Measurements from ENCODE around the gene PEX7.
"Not testable (repeated sequence)": the region's sequence is repeated elsewhere in the genome, so short reads cannot be mapped to it uniquely, and the experiment has no call there.

PEX7 gene

GRCh38 chr6:136880748-136881460 lies 58.5 kb downstream of the PEX7 start:
- H3K27ac ChIP-seq (ENCODE audit: low read depth, low read length), result no peak overlapping the region
- H3K27me3 ChIP-seq (ENCODE audit: insufficient read depth, low read length), result no peaks in the 10 kb centered on the region
- no peak overlapping the region for H3K9ac ChIP-seq (ENCODE audit: low read depth, low read length)
- H3K4me1 ChIP-seq (ENCODE audit: insufficient read depth, low read length), result peaks cover 6% of the 10 kb centered on the region; the same call in 1 of the 2 replicates
- no peaks in the 10 kb centered on the region for H3K9me3 ChIP-seq (ENCODE audit: insufficient read depth, low read depth, low read length)
- H3K36me3 ChIP-seq (ENCODE audit: insufficient read depth, low read length), result no peaks in the 10 kb centered on the region
- 70% methylated on average over 4 of the region's 4 CpGs for WGBS
- H3K4me3 ChIP-seq (ENCODE audit: low read length), result no peak overlapping the region

GRCh38 chr6:136886091-136886490 lies 63.7 kb downstream of the PEX7 start:
- Histone ChIP-seq H3K9me3 (ENCODE audit: insufficient read depth, low read depth, low read length) (no peaks in the 10 kb centered on the region), H3K9ac (ENCODE audit: low read depth, low read length) (no peak overlapping the region), H3K27ac (ENCODE audit: low read depth, low read length) (no peak overlapping the region), H3K27me3 (ENCODE audit: insufficient read depth, low read length) (no peaks in the 10 kb centered on the region), H3K36me3 (ENCODE audit: insufficient read depth, low read length) (no peaks in the 10 kb centered on the region), H3K4me1 (ENCODE audit: insufficient read depth, low read length) (peaks cover 6% of the 10 kb centered on the region; the same call in 1 of the 2 replicates), H3K4me3 (ENCODE audit: low read length) (no peak overlapping the region)
- 94% methylated on average over 3 of the region's 3 CpGs for WGBS

DNA sequence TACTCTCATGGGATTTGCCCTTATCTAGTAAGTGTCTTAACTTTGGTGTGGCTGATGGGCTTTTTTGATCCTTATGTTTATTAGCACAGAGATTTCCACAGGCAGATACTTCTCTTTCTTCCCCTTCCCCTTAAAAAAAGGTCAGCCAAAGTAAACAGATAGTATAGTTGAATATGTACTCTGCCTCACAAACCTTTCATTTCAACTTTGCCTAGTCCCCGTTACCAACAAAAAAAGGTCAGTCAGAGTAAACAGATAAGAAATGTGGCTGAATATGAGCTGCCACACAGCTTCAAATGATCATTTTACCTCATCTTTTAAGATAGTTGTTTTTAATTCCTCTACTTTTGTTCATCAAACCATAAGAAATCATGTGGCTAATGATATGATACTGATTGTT lies 65.6 kb downstream of the PEX7 start:
- WGBS, result no CpG with 5 or more reads among the region's 1 CpG
- no peak overlapping the region for H3K9ac ChIP-seq (ENCODE audit: low read depth, low read length)
- no peak overlapping the region for H3K4me3 ChIP-seq (ENCODE audit: low read length)
- H3K4me1 ChIP-seq (ENCODE audit: insufficient read depth, low read length), result no peaks in the 10 kb centered on the region
- H3K9me3 ChIP-seq (ENCODE audit: insufficient read depth, low read depth, low read length), result no peaks in the 10 kb centered on the region
- H3K27me3 ChIP-seq (ENCODE audit: insufficient read depth, low read length), result no peaks in the 10 kb centered on the region
- H3K27ac ChIP-seq (ENCODE audit: low read depth, low read length), result no peak overlapping the region
- no peaks in the 10 kb centered on the region for H3K36me3 ChIP-seq (ENCODE audit: insufficient read depth, low read length)

- Histone ChIP-seq H3K4me3 (ENCODE audit: low read length) (no peak overlapping the region), H3K36me3 (ENCODE audit: insufficient read depth, low read length) (no peaks in the 10 kb centered on the region), H3K9me3 (ENCODE audit: insufficient read depth, low read depth, low read length) (no peaks in the 10 kb centered on the region), H3K27ac (ENCODE audit: low read depth, low read length) (no peak overlapping the region), H3K9ac (ENCODE audit: low read depth, low read length) (no peak overlapping the region), H3K4me1 (ENCODE audit: insufficient read depth, low read length) (no peaks in the 10 kb centered on the region), H3K27me3 (ENCODE audit: insufficient read depth, low read length) (no peaks in the 10 kb centered on the region)
- 86% methylated on average over 4 of the region's 6 CpGs for WGBS
These were observed 67.1 kb downstream of the PEX7 start for GRCh38 chr6:136889271-136890193.

DNA sequence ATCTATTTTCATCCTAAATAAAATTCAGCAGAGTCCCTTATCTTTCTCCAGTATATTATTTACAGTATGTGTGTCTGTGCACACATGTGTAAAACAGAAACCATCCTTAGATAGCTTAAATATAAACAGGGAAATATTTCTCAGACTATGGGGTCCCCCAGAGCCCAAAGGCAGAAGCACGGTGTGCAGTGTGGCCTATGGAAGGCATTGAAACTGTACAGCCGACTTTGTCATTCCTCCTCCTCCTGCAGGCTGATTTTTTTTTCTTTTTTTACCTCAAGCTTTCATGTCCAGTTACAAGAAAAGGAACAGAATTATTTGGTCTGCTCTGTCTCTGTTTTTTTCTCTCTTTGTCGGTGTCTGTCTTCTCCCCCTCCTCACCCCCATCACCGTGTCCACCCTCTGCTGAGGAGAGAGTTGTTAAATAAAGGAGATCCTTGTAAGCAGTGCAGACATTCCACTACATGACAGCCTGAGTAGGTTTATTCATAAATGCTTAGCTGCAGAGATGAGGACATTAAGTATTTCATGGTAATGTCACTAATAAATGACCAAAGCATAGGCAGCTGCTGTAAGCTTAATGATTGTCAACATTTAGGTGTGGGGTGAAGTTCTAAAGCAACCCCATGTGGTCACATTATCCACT lies 67.9 kb downstream of the PEX7 start:
- H3K9me3 ChIP-seq (ENCODE audit: insufficient read depth, low read depth, low read length), result no peaks in the 10 kb centered on the region
- no peaks in the 10 kb centered on the region for H3K4me1 ChIP-seq (ENCODE audit: insufficient read depth, low read length)
- no peaks in the 10 kb centered on the region for H3K36me3 ChIP-seq (ENCODE audit: insufficient read depth, low read length)
- H3K9ac ChIP-seq (ENCODE audit: low read depth, low read length), result no peak overlapping the region
- H3K27me3 ChIP-seq (ENCODE audit: insufficient read depth, low read length), result no peaks in the 10 kb centered on the region
- WGBS, result 94% methylated on average over 2 of the region's 4 CpGs
- no peak overlapping the region for H3K27ac ChIP-seq (ENCODE audit: low read depth, low read length)
- no peak overlapping the region for H3K4me3 ChIP-seq (ENCODE audit: low read length)

- WGBS, result 93% methylated on average over 3 of the region's 3 CpGs
- Histone ChIP-seq H3K9me3 (ENCODE audit: insufficient read depth, low read depth, low read length) (no peaks in the 10 kb centered on the region), H3K4me3 (ENCODE audit: low read length) (no peak overlapping the region), H3K36me3 (ENCODE audit: insufficient read depth, low read length) (no peaks in the 10 kb centered on the region), H3K4me1 (ENCODE audit: insufficient read depth, low read length) (no peaks in the 10 kb centered on the region), H3K27me3 (ENCODE audit: insufficient read depth, low read length) (no peaks in the 10 kb centered on the region), H3K27ac (ENCODE audit: low read depth, low read length) (no peak overlapping the region), H3K9ac (ENCODE audit: low read depth, low read length) (no peak overlapping the region)
These were observed 68.6 kb downstream of the PEX7 start for GRCh38 chr6:136890986-136891385.

- Histone ChIP-seq H3K4me3 (ENCODE audit: low read length) (no peak overlapping the region), H3K36me3 (ENCODE audit: insufficient read depth, low read length) (0 out of 2 replicates have a peak, but pooled peaks cover 4% of the 10 kb centered on the region), H3K4me1 (ENCODE audit: insufficient read depth, low read length) (no peaks in the 10 kb centered on the region), H3K27me3 (ENCODE audit: insufficient read depth, low read length) (no peaks in the 10 kb centered on the region), H3K9me3 (ENCODE audit: insufficient read depth, low read depth, low read length) (no peaks in the 10 kb centered on the region), H3K9ac (ENCODE audit: low read depth, low read length) (no peak overlapping the region), H3K27ac (ENCODE audit: low read depth, low read length) (no peak overlapping the region)
- 89% methylated on average over 5 of the region's 5 CpGs for WGBS
These were observed 70.8 kb downstream of the PEX7 start for GRCh38 chr6:136893187-136893586.

- Histone ChIP-seq H3K27ac (ENCODE audit: low read depth, low read length) (no peak overlapping the region), H3K4me1 (ENCODE audit: insufficient read depth, low read length) (no peaks in the 10 kb centered on the region), H3K27me3 (ENCODE audit: insufficient read depth, low read length) (no peaks in the 10 kb centered on the region), H3K4me3 (ENCODE audit: low read length) (no peak overlapping the region), H3K9me3 (ENCODE audit: insufficient read depth, low read depth, low read length) (no peaks in the 10 kb centered on the region), H3K36me3 (ENCODE audit: insufficient read depth, low read length) (peaks cover 22% of the 10 kb centered on the region), H3K9ac (ENCODE audit: low read depth, low read length) (no peak overlapping the region)
- 97% methylated on average over 3 of the region's 3 CpGs for WGBS
These were observed 73.5 kb downstream of the PEX7 start for GRCh38 chr6:136895901-136896300.

GRCh38 chr6:136897071-136897470 lies 74.7 kb downstream of the PEX7 start:
- Histone ChIP-seq H3K4me3 (ENCODE audit: low read length) (no peak overlapping the region), H3K27me3 (ENCODE audit: insufficient read depth, low read length) (no peaks in the 10 kb centered on the region), H3K36me3 (ENCODE audit: insufficient read depth, low read length) (peaks cover 29% of the 10 kb centered on the region), H3K4me1 (ENCODE audit: insufficient read depth, low read length) (no peaks in the 10 kb centered on the region), H3K27ac (ENCODE audit: low read depth, low read length) (no peak overlapping the region), H3K9ac (ENCODE audit: low read depth, low read length) (no peak overlapping the region), H3K9me3 (ENCODE audit: insufficient read depth, low read depth, low read length) (no peaks in the 10 kb centered on the region)
- WGBS, result no CpG with 5 or more reads among the region's 1 CpG

- no peak overlapping the region for H3K9ac ChIP-seq (ENCODE audit: low read depth, low read length)
- no peaks in the 10 kb centered on the region for H3K27me3 ChIP-seq (ENCODE audit: insufficient read depth, low read length)
- no peaks in the 10 kb centered on the region for H3K9me3 ChIP-seq (ENCODE audit: insufficient read depth, low read depth, low read length)
- H3K27ac ChIP-seq (ENCODE audit: low read depth, low read length), result no peak overlapping the region
- peaks cover 44% of the 10 kb centered on the region for H3K36me3 ChIP-seq (ENCODE audit: insufficient read depth, low read length)
- H3K4me3 ChIP-seq (ENCODE audit: low read length), result no peak overlapping the region
- H3K4me1 ChIP-seq (ENCODE audit: insufficient read depth, low read length), result no peaks in the 10 kb centered on the region
- 96% methylated on average over 5 of the region's 5 CpGs for WGBS
These were observed 78.9 kb downstream of the PEX7 start for GRCh38 chr6:136901212-136901784.

DNA sequence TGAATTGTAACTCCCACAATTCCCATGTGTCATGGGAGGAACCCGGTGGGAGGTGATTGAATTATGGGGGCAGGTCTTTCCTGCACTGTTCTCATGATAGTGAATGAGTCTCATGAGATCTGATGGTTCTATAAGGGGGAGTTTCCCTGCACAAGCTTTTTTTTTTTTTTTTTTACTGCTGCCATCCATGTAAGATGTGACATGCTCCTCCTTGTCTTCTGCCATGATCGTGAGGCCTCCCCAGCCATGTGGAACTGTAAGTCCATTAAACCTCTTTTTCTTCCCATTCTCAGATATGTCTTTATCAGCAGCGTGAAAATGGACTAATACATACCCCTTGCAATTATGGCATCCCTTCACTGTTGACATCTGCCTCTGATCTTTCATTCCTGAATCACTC lies 82.1 kb downstream of the PEX7 start:
- 98% methylated on average over 3 of the region's 3 CpGs for WGBS
- H3K4me1 ChIP-seq (ENCODE audit: insufficient read depth, low read length); H3K9ac ChIP-seq (ENCODE audit: low read depth, low read length); H3K27me3 ChIP-seq (ENCODE audit: insufficient read depth, low read length); H3K9me3 ChIP-seq (ENCODE audit: insufficient read depth, low read depth, low read length); H3K27ac ChIP-seq (ENCODE audit: low read depth, low read length); H3K4me3 ChIP-seq (ENCODE audit: low read length): not testable (repeated sequence)
- H3K36me3 ChIP-seq (ENCODE audit: insufficient read depth, low read length), result peaks cover 33% of the 10 kb centered on the region

All from HUES64 (cell line).